GM12878 (cell line): ENCODE data around the gene AKT1S1. TPM values are rescaled to one million over a fixed set of nuclear protein-coding genes. Genes with fewer than 3 reads are reported as not detected.

ENCODE experiments used
- ATAC-seq: fragments of 200-7000 bp; cut with Tn5 transposase; 3 replicates; pipeline ENCODE4 v1.9.1; 2020; ENCODE audit warnings: mild to moderate bottlenecking, moderate library complexity
- BruUV-seq: library from RNA; stranded (reverse); fragments of 400-500 nt; replicated peaks from 2 replicates; lab custom pipeline; 2021; lab: Mats Ljungman, UMichigan
- CTCF ChIA-PET: fragments of 300-600 bp; sonication (Branson Sonifier 250); formaldehyde crosslinking; extraction: SDS; loops from one replicate; lab custom pipeline; 2021; ENCODE audit warnings: inconsistent platforms; lab: Yijun Ruan, JAX
- POLR2A ChIA-PET: fragments of 350-600 bp; formaldehyde crosslinking; extraction: SDS; loops from one replicate; lab custom pipeline; 2021; ENCODE audit warnings: inconsistent platforms; lab: Charles Lee
- RAD21 ChIA-PET: fragments of 300-600 bp; sonication (Branson Sonifier 250); formaldehyde crosslinking; loops from one replicate; lab custom pipeline; 2023; ENCODE audit warnings: antibody characterized with exemption; ENCODE audit not compliant: unreplicated experiment; lab: Charles Lee
- SMC1A ChIA-PET: fragments of 300-600 bp; sonication (Branson Sonifier 250); formaldehyde crosslinking; loops from one replicate; lab custom pipeline; 2023; ENCODE audit not compliant: unreplicated experiment, uncharacterized antibody; lab: Charles Lee
- DNase-seq: peaks from one replicate; pipeline ENCODE4 v3.0.0-alpha.2; 2011; ENCODE audit warnings: low read depth, low spot score
- FAIRE-seq: peaks from 3 replicates; lab custom pipeline; 2011; peaks lifted over from hg19 to GRCh38; lab: Jason Lieb, UNC
- H2AFZ ChIP-seq: 2 replicates; pipeline ENCODE4 v1.6.0; 2011; ENCODE audit warnings: low read depth, low read length, control low read depth; ENCODE audit not compliant: control insufficient read depth
- H3K27ac ChIP-seq: 2 replicates; pipeline ENCODE4 v1.5.1; 2011; ENCODE audit warnings: control low read depth; ENCODE audit not compliant: control insufficient read depth, insufficient read depth
- H3K27me3 ChIP-seq, 2 experiments: replicated peaks in 1 of 2; 2 replicates each; pipeline versions ENCODE4 v1.6.0 to v1.6.1; 2011; ENCODE audit warnings: low read length in 1 of 2; ENCODE audit not compliant: control insufficient read depth in 2 of 2, insufficient read depth in 2 of 2
- H3K36me3 ChIP-seq, 2 experiments: 2 replicates each; pipeline ENCODE4 v1.5.1; 2011; ENCODE audit warnings: low read length in 1 of 2; ENCODE audit not compliant: control insufficient read depth in 2 of 2, insufficient read depth in 2 of 2
- H3K4me1 ChIP-seq: 2 replicates; pipeline ENCODE4 v1.6.1; 2011; ENCODE audit warnings: mild to moderate bottlenecking, low read length, moderate library complexity, mixed read lengths; ENCODE audit not compliant: control insufficient read depth, insufficient read depth
- H3K4me2 ChIP-seq: 2 replicates; pipeline ENCODE4 v1.6.0; 2011; ENCODE audit warnings: control low read depth; ENCODE audit not compliant: control insufficient read depth, insufficient read depth
- H3K4me3 ChIP-seq: fragments of 200-600 bp; sonication (generic); 2 replicates; pipeline ENCODE4 v1.5.1; 2016
- H3K79me2 ChIP-seq: 2 replicates; pipeline ENCODE4 v1.6.0; 2011; ENCODE audit warnings: low read length; ENCODE audit not compliant: control insufficient read depth, insufficient read depth
- H3K9ac ChIP-seq: 2 replicates; pipeline ENCODE4 v1.8.0; 2011; ENCODE audit warnings: low read length, control low read depth, mixed read lengths; ENCODE audit not compliant: control insufficient read depth, insufficient read depth
- H3K9me3 ChIP-seq: replicated peaks from 3 replicates; pipeline ENCODE4 v1.5.1; 2011; ENCODE audit warnings: mild to moderate bottlenecking, low read length; ENCODE audit not compliant: control insufficient read depth, insufficient read depth
- H4K20me1 ChIP-seq: 2 replicates; pipeline ENCODE4 v1.6.0; 2011; ENCODE audit not compliant: control insufficient read depth, insufficient read depth
- EGR1 ChIP-seq, 2 experiments: IDR thresholded peaks; 1 replicate in 1 of 2; 2 replicates in 1 of 2; pipeline ENCODE4 v1.6.1; 2011 to 2012; ENCODE audit warnings: low read depth in 2 of 2, low read length in 2 of 2, borderline replicate concordance in 1 of 2, mild to moderate bottlenecking in 1 of 2, moderate library complexity in 1 of 2
- EP300 ChIP-seq, 2 experiments: fragments of 150-350 bp in 1 of 2; IDR thresholded peaks; 2 replicates each; pipeline ENCODE4 v1.6.1; 2011 to 2012; ENCODE audit warnings: low read depth in 2 of 2, low read length in 2 of 2, borderline replicate concordance in 1 of 2, improper control_type of control experiment in 1 of 2, inconsistent platforms in 1 of 2; ENCODE audit not compliant: control insufficient read depth in 1 of 2
- FOXK2 ChIP-seq: fragments of 450-650 bp; IDR thresholded peaks from 2 replicates; pipeline ENCODE4 v1.6.1; 2017; ENCODE audit warnings: mild to moderate bottlenecking, moderate library complexity
- MEF2A ChIP-seq: IDR thresholded peaks from 2 replicates; pipeline ENCODE4 v1.6.1; 2011; ENCODE audit warnings: low read depth, mild to moderate bottlenecking, low read length, moderate library complexity; ENCODE audit not compliant: insufficient read depth
- POLR2A ChIP-seq: IDR thresholded peaks from 2 replicates; pipeline ENCODE4 v1.6.1; 2011; ENCODE audit warnings: low read depth, mild to moderate bottlenecking, low read length
- RFX5 ChIP-seq: IDR thresholded peaks from 2 replicates; pipeline ENCODE4 v1.6.1; 2011; ENCODE audit warnings: low read depth, low read length, improper control_type of control experiment
- SP1 ChIP-seq: IDR thresholded peaks from one replicate; pipeline ENCODE4 v1.6.1; 2011; ENCODE audit warnings: low read depth, low read length
- SREBF1 ChIP-seq: IDR thresholded peaks from 2 replicates; pipeline ENCODE4 v1.6.1; 2012; ENCODE audit warnings: mild to moderate bottlenecking, low read length
- YBX1 ChIP-seq: fragments of 450-650 bp; IDR thresholded peaks from 2 replicates; pipeline ENCODE4 v1.6.1; 2016; ENCODE audit warnings: antibody characterized with exemption
- ZBED1 ChIP-seq: IDR thresholded peaks from 2 replicates; pipeline ENCODE4 v1.6.1; 2016; ENCODE audit warnings: borderline replicate concordance
- WGBS: methylation state at CpG from one replicate; pipeline ENCODE4 v1.1.6; 2016; ENCODE audit warnings: low lambda C conversion rate; ENCODE audit not compliant: insufficient replicate concordance, insufficient coverage; ENCODE audit errors: missing lambda C conversion rate; 5-methylcytosine and 5-hydroxymethylcytosine counted together
- in situ Hi-C: fragments of 300-500 bp; cut with MboI; formaldehyde crosslinking; loops from 9 replicates; pipeline ENCODE4 v1.14.3; 2018; ENCODE audit warnings: mixed read lengths
- intact Hi-C: fragments of 100-400 bp; cut with micrococcal nuclease; formaldehyde crosslinking; loops from one replicate; pipeline ENCODE4 v1.14.2; 2022; ENCODE audit not compliant: unreplicated experiment
- polyA plus RNA-seq, 11 experiments: library from polyadenylated mRNA; depleted of rRNA in 4 of 11; unstranded in 6 of 11; stranded (reverse) in 5 of 11; fragments of >200 nt; fragmentation: Nextera tagmentation in 4 of 11; fragmentation: Illumina TruSeq in 1 of 11; extraction: Ambion mirVana in 4 of 11; extraction: Trizol in 1 of 11; gene quantifications; 1 replicate in 1 of 11; 2 replicates in 10 of 11; pipeline versions ENCODE4 v1.2.1 to v1.2.3, GENCODE V29; 2011 to 2016; ENCODE audit warnings: inconsistent platforms in 2 of 11, missing spikeins in 2 of 11, low read depth in 1 of 11
- total RNA-seq, 4 experiments: library from RNA; depleted of rRNA in 3 of 4; stranded (reverse); fragments of >200 nt in 3 of 4; fragmentation: Illumina TruSeq in 1 of 4; extraction: Trizol in 1 of 4; gene quantifications; 2 replicates each; pipeline versions ENCODE4 v1.2.1 to v1.2.3, GENCODE V29; 2013 to 2021

The AKT1S1 gene
- total and polyA plus RNA-seq, 10 of the 15 experiments (the other 5 are each of a cell fraction or from before 2014, with no cell fraction given) = 0.43 to 23.0 (median 12.3) TPM

GRCh38 chr19:49837425-49837824 lies 39.7 kb downstream of the AKT1S1 start:
- peaks cover 15 to 19% of the 10 kb centered on the region in 2 experiments for H3K36me3 ChIP-seq
- no peaks in the 10 kb centered on the region for H3K9me3 ChIP-seq
- DNase-seq (no peak), FAIRE-seq (no peak), ATAC-seq (no peak)
- ChIA-PET SMC1A (no interaction called here), POLR2A (no interaction called here), CTCF (interaction anchor here (1.2 kb wide), 1 partner anchor 101 kb away, joined by 3 read pairs; no protein-coding TSS in a partner anchor), RAD21 (no interaction called here)
- H4K20me1 ChIP-seq = no peaks in the 10 kb centered on the region
- no peaks in the 10 kb centered on the region for H3K27me3 ChIP-seq
- intact Hi-C loops = no loop called here
- 88% methylated on average over 7 of the region's 9 CpGs for WGBS
- H3K79me2 ChIP-seq = no peaks in the 10 kb centered on the region
- no peak overlapping the region for H3K4me3 ChIP-seq
- H3K27ac ChIP-seq = no peak overlapping the region
- H2AFZ ChIP-seq = no peak overlapping the region
- no peaks in the 10 kb centered on the region for H3K4me1 ChIP-seq
- H3K9ac ChIP-seq = no peak overlapping the region
- TF ChIP-seq RFX5 (no peak), POLR2A (peak; percentile 61), EGR1 (IDR thresholded peaks at IDR 0.05; ENCODE audit: borderline replicate concordance in 1 of 2, low read depth in 2 of 2, low read length in 2 of 2) (no peak), SREBF1 (no peak), MEF2A (no peak), ZBED1 (no peak)
- in situ Hi-C loops = no loop called here
- H3K4me2 ChIP-seq = no peak overlapping the region
- no TSS peak for BruUV-seq

- SMC1A ChIA-PET = no interaction called here
- TF ChIP-seq EP300 (IDR thresholded peaks at IDR 0.05; ENCODE audit: borderline replicate concordance in 1 of 2, control insufficient read depth in 1 of 2, low read depth in 2 of 2, low read length in 2 of 2) (no peak), FOXK2 (no peak), SP1 (no peak), YBX1 (no peak)
- TF ChIP-seq, all 136 proteins: peak for 0
- Histone ChIP-seq H3K4me2 (no peak overlapping the region), H3K9ac (no peak overlapping the region), H3K4me1 (no peaks in the 10 kb centered on the region), H3K36me3 (peaks cover 16 to 23% of the 10 kb centered on the region in 2 experiments), H3K79me2 (no peaks in the 10 kb centered on the region), H3K27me3 (no peaks in the 10 kb centered on the region), H2AFZ (no peak overlapping the region), H4K20me1 (no peaks in the 10 kb centered on the region), H3K9me3 (no peaks in the 10 kb centered on the region), H3K4me3 (no peak overlapping the region), H3K27ac (no peak overlapping the region)
- CTCF ChIA-PET = interaction anchor here (1.2 kb wide), 1 partner anchor 101 kb away, joined by 3 read pairs; no protein-coding TSS in a partner anchor
- RAD21 ChIA-PET = no interaction called here
- ATAC-seq = no peak
- intact Hi-C loops = no loop called here
- DNase-seq = no peak
- WGBS = 90% methylated on average over 5 of the region's 5 CpGs
- POLR2A ChIA-PET = no interaction called here
- in situ Hi-C loops = no loop called here
- no peak for FAIRE-seq
- no TSS peak for BruUV-seq
Observed at GRCh38 chr19:49837009-49837310, 40.2 kb downstream of the AKT1S1 start.
